Measurements from ENCODE around the gene TTLL8. TPM values are rescaled to one million over a fixed set of nuclear protein-coding genes. Genes with fewer than 3 reads are reported as not detected.

TTLL8 gene
- total and polyA plus RNA-seq, 2 donors (not counting 3 experiments of a cell fraction or from before 2014, with no cell fraction given) = not detected

GRCh38 chr22:50071432-50072166 lies 13.5 kb upstream of the TTLL8 start:
- no peaks in the 10 kb centered on the region for H3K4me1 ChIP-seq (ENCODE audit: control insufficient read depth, extremely low read depth, insufficient read depth, low read length)
- intact Hi-C loops (cut with micrococcal nuclease) = no loop called here
- H3K36me3 ChIP-seq (ENCODE audit: control insufficient read depth in 2 of 2, extremely low read depth in 1 of 2, insufficient read depth in 2 of 2, low read length in 2 of 2) = no peaks in the 10 kb centered on the region
- no peak overlapping the region for H3K9ac ChIP-seq (replicated peaks; ENCODE audit: extremely low read depth, insufficient read depth, low read length)
- H3K27ac ChIP-seq (ENCODE audit: insufficient read depth, low read depth, low read length) = no peak overlapping the region
- H3K4me3 ChIP-seq (replicated peaks in 1 of 3; ENCODE audit: insufficient read depth in 1 of 3, low read depth in 1 of 3, low read length in 3 of 3) = no peak overlapping the region
- no peaks in the 10 kb centered on the region for H3K79me2 ChIP-seq (ENCODE audit: control insufficient read depth, insufficient read depth, low read length)
- H3K9me1 ChIP-seq (replicated peaks; ENCODE audit: control insufficient read depth, extremely low read depth, insufficient read depth, low read length) = no peaks in the 10 kb centered on the region
- no peaks in the 10 kb centered on the region for H3K9me3 ChIP-seq (replicated peaks; ENCODE audit: control insufficient read depth, insufficient read depth, low read length)
- TF ChIP-seq MYC (IDR thresholded peaks at IDR 0.05; ENCODE audit: low read depth, low read length) (no peak), GATA2 (IDR thresholded peaks at IDR 0.05; ENCODE audit: insufficient read depth, insufficient read length, low read depth, low read length) (no peak), EZH2 (IDR thresholded peaks at IDR 0.05; ENCODE audit: borderline replicate concordance, low read depth, low read length, severe bottlenecking) (no peak), POLR2A (IDR thresholded peaks at IDR 0.05; ENCODE audit: low read depth, low read length) (no peak), JUN (IDR thresholded peaks at IDR 0.05; ENCODE audit: borderline replicate concordance, insufficient read depth, insufficient read length, low read depth) (no peak), POLR2AphosphoS5 (IDR thresholded peaks at IDR 0.05; ENCODE audit: insufficient read depth, low read depth, low read length) (no peak), MAX (IDR thresholded peaks at IDR 0.05; ENCODE audit: insufficient read depth, insufficient read length) (no peak), FOS (IDR thresholded peaks at IDR 0.05; ENCODE audit: borderline replicate concordance, insufficient read depth, low read length) (no peak), CTCF (IDR thresholded peaks at IDR 0.05; ENCODE audit: extremely low read depth in 1 of 2, insufficient read depth in 1 of 2, low read depth in 1 of 2, low read length in 2 of 2) (no peak)
- CTCF ChIA-PET = no interaction called here
- H2AFZ ChIP-seq (ENCODE audit: low read depth, low read length) = no peak overlapping the region
- H3K4me2 ChIP-seq (ENCODE audit: insufficient read depth, low read length) = no peak overlapping the region
- no peaks in the 10 kb centered on the region for H4K20me1 ChIP-seq (replicated peaks; ENCODE audit: control insufficient read depth, extremely low read depth, insufficient read depth, low read length)
- dilution Hi-C loops (cut with MboI; ENCODE audit: extremely low pct_ligation_motif_present, low sequenced_read_pairs) = no loop called here
- FAIRE-seq (no peak), DNase-seq (ENCODE audit: low read depth, low spot score) (no peak)
- POLR2A ChIA-PET = no interaction called here
- BruUV-seq (replicated peaks) = no TSS peak
- H3K27me3 ChIP-seq (ENCODE audit: control insufficient read depth in 2 of 2, insufficient read depth in 2 of 2, low read length in 2 of 2) = no peaks in the 10 kb centered on the region
